Stimulated activated CD8-positive, alpha-beta memory T cell treated with anti-CD3 and anti-CD28 coated beads, Interleukin-4, amount 100 ng/mL, for 1 hour (primary cell): ENCODE data around the gene IL1RAP.

Experiments used
- DNase-seq, 2 donors: peaks; one replicate each; pipeline ENCODE4 v3.0.0-alpha.2; 2020; ENCODE audit warnings: low read depth in 2 of 2, low spot score in 1 of 2

IL1RAP gene

DNA sequence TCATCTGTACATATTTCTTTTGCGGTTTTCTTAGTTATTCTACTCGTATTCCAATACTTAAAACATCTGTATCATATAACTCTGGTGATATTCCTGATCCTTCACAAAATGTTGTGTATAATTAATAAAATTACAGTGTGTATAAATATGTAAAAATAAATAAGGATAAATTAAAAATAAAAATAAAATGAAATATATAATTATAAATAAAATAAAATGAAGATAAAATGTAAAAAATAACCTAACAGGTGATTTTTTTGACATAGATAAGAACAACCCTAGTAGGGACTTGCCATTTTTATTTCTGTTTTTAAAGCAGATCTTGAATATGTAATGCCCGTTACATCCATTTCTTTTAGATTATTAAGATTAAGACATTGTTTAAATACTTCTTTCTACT, 25.6 kb downstream of the IL1RAP start:
- DNase-seq, result no peak

DNA sequence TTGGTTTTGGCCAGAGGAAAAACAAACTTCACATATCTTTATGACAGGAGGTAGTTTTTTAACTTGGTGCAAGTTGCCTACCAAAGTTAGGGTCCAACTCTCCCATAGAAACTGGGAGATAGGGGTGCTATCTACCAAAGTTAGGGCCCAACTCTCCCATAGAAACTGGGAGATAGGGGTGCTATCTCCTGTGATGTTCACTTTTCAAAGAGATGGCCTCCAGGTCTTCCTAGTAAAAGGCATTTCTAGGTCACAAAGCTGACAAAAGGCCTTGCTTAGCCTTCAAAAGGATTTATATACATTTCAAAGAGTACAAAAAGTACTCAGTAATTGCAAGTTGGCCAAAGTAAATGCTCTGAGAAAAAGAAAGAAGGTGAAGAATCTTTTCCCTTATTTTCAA, 27.1 kb downstream of the IL1RAP start:
- no peak for DNase-seq

DNA sequence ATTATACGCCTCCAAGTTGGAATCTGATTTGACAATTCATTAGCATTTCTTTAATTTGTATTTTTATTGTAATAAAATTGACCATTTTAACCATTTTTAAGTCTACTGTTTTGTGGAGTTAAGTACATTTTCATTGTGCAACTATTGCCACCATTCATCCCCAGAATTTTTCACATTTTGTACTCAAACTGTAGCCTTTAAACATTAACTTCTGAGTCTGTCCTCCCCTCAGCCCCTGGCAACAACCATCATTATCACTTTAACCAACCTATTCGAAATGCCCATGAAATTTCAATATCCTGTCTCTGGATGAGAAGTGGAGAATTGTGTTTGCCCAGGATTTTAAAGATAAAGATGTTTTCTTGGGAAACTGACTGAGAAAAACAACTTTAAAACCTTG, 27.7 kb downstream of the IL1RAP start:
- DNase-seq, result no peak

DNA sequence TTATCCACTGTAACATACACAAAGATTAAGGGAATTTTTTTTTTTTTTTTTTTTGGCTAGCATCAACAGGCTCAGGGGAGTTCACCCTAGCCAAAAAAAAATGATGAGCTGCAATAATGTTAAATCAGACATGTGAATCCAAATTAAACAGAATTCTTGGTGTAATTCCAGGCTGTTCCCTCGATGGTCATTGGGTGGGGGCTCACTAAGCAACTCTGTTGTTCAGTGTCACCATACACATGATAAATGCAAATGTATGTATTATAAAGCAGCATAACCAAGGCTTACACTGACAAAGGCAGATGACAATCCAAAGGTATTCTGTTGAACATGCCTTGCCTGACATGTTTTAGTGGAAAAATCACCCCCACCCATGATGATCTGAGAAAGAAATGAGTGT, 29.0 kb downstream of the IL1RAP start:
- DNase-seq, result no peak

DNA sequence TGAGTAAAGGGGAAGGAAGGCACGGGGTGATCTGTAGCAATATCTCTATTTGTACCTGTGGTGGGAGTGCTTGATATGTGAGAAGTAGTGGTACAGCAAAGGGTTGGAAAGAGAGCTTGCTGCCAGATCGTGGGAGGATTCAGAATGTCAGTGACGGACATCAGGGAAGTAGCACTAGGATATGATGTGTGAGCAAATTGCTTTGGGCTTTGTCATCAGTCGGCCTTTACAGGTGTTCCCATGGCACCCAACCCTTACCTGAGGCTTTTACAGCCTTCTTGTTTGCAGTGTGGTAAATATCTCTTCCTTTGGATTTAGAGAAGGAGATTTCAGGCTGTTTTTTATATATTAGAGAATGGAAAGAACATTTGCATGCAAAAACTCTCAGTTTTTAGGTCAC, 29.8 kb downstream of the IL1RAP start:
- DNase-seq, result no peak

DNA sequence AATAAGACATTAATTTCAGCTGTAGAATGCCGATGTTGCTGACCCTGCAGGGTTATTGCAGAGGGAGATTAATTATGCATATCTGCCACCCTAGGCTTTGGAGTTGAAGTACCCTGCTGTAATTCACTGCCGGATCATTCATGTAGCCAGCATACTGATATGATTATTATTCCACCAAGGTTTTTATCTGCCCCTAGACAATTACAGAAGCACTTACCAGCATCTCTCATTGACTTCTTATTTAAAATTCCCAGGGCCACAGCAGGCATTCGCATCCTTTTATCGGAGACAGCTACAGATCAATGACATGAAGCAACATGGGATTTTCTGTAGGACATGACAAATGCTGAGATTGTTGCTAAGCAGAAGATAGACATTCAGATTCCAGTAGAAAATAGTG, 31.3 kb downstream of the IL1RAP start:
- DNase-seq, result no peak

DNA sequence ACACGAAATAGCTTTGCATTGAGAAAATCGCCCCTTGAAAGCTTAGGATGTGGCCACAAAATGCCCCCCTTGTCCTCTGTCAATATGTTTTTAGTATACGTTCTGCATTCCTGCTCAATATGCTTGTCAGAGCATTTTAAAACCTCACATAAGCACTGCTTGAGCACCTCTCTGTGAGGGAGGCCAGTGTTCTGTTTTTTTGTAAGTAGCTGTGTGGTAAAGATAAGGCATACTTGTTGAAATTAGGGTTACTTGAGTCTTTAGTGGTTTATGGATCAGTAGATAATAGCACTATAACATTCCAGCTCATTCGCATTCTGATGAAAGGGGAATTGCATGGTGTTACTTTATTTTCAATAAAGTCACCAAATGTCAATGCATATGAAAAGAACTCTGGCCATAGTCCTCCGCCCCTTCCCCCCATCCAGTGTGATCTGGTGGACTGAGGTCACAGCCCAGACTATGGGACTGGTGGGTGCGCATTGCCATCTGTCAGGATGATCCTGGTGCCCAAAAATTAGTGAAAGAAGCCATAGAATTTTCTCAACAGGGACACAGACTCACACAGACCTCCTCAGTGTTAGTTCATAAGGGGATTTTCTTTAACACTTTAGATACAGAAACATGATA, 33.1 kb downstream of the IL1RAP start:
- no peak for DNase-seq

DNA sequence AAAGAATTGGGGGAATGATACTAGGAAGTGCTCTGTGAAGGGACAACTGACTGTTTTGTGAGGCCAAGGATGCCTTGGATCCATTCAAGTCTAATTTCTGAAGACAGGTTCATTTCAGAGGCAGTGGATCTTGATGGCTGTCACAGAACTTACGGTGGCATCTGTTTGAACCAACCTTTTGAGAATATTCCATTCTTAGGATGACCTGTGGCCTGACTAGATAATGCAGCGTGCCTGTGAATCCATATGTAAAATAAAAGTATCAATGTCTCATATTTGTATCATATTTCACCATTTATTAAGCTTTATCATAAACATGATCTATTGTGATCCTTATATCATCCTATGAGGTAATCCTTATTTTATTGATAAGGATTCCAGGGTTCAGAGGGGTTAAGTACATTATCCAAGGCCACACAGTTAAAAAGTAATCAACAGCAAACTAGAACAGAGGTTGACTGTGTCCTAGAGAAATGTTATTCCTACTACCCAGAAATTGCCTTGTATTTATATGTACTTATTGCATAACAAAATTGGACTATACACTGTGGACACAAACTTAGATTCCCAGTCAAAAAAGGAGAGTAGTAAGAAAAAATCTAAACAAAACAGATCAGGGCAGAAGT, 34.3 kb downstream of the IL1RAP start:
- no peak for DNase-seq

DNA sequence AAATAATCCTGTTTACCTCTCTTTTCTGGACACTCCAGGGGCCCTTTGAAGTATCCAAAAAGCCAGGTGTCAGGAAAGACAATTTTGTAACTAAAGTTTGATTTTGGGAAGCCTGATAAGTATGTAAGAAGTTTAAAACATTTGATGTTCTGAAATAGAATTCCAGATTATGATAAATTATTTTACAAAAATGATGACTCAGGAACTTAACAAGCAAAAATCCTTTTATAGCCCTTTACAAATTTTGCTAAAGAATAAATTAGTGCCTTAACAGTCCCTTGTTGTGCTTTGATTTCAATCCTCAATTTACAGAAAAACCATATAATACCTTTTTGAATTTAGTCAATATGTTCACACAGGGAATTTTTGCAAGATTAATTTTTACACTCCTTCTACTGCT, 38.1 kb downstream of the IL1RAP start:
- DNase-seq, result no peak

DNA sequence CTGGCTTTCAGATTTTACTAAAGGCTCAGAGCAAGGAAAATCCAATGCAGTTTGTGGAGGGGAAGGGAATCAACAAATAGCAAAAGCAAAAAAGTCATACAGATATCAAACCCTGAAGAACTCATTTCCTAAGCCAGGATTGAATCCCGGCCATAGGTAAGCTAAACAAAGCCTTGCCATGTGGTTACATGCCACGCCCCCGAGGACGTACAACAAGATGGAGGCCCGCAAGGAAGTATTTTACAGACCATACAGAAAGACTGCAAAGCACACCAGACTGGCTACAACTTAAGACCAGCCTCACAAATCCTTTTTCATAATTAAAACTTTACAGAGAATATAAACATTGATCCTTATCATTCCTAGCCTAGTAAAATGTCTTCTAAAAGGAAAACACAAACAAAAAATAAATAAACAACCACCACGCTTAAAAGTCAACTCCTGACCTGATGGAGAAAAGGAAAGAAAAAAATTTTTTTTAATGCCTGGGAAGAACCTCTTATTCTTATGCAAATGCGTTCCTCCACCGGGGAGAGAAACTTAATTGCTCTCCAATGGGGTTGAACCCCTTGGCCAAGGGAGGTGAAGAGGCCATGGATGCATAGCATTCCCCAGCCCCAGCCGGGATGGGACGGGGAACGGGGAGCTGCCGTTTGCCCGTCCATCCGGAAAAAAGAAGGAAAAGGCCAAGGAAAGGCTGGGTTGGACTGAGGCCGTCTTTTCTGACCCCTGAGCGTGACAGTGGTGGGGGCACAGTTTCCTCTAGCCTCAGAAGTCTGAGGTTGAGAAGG, 39.3 kb downstream of the IL1RAP start:
- no peak for DNase-seq

DNA sequence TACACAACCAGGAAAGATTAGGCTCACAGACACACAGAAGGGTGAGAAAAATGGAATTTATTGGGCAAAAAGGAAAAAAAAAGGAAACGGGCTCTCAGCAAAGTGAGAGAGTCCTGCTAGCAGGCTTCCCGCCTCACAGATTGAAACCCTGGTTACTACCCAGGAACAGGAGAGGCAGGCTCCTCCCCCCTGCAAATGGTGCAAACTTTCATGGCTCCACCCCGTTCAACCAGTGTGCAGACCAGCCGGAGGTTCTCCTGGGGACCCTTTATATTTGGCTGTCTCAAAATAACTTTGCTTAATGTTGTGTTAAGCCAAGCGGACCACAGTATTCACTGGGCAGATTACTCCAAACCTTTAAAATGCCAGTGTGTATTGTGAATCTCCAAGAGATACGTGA, 40.3 kb downstream of the IL1RAP start:
- DNase-seq, result no peak

DNA sequence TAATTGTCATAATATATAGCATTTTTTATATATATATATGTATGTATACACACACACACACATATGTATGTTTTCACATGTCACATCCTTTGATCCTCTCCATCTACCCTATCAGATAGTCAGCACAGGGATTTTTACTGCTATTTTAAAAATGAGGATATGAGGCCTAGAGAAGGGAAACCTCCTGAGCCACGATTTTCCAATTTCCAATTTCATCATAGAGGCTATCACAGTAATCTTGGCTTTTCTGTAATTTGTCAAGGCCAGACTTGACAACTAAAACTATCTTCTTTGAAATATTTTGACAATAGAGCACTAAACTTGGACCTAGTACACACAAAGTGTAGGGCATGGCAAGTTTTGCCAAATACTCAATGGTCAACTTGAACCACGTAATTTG, 42.5 kb downstream of the IL1RAP start:
- no peak for DNase-seq

DNA sequence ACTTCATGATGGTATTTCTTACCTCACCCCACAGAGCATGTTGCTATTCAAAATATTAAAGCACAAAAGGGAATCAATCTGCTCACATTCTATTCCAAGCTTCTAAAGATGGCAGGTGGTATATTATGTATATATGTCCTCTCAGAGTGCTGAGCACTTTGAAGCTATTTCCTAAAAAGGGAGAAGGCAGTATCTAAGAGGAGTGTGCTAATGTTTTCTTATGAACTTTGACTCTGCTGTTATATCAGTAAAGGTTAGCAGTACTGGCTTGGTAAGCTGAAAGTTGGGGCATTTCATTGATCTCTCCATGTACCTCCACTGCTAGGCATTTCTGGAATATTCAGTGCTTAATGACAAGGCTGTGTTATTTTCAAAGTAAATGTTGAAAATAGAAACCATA, 43.4 kb downstream of the IL1RAP start:
- no peak for DNase-seq

DNA sequence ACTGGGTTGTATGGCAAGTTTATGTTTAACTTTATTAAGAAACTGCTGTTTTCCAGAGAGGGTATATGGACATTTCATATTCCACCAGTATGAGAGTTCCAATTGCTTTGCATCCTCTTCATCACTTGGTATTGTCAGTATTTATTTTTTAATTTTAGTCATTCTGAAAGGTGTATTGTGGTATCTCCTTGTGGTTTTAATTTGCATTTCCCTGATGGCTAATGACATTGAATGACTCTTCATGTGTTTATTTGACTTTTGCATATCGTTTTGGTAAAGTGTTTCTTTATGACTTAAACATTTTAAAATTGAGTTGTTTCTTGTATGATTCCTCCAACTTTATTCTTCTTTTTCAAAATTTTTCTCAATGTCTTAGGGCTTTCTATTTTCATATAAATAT, 44.4 kb downstream of the IL1RAP start:
- no peak for DNase-seq

DNA sequence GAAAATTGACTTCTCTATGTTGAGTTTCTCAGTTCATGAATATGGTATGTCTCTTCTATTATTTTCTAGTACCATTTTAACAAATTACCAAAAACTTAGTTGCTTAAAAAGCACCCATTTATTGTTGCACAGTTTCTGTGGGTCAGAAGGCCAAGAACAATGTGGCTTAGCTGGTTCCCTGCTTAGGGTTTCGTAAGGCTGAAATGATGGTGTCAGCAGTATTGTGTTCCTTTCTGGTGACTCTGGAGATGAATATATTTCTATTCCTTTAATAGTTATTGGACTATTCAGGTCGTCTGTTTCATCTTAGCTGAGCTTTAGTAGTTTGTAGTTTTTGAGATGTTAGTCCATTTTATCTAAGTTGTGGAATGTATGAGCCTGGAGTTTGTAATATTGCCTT, 44.9 kb downstream of the IL1RAP start:
- DNase-seq, result no peak

DNA sequence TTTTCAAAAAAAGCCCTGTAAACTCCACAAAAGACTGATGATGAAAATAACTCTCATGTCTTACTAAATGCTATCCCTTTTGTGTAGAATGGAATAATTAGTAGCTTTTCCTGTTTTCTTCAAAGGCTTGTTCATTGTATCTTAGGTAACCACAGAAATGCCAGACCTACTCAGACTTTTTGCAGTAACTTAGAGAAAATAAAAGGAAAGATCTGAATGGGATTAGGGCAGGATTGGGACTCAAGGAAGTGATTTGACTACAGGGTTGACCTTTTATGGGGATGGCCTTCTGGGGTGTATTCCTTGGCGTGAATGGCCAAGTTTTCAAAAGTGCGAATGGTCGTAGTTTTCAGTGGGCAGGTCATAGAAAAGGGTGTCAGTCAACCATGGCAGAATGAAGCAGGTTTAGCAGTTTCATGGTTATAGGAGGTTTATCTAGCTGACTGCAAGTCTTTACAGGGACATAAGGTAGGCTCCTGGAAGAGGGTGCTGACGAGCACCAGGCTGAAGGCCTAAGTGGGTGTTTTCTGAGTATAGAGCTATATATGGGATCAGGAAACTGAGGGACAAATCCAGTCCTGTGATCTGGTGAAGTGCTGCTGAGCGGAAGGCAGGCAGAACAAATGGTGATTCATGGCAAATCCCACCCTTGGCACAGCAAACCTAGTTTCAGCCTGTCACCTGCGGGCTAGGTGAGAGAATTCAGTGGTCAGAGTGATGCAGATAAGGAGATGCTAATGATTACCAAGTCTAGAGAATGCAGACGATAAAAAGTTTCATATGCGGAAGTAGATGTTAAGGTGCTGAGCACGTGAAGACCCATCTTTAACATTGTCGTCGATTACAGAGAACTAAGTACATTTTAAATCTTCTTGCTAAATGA, 46.4 kb downstream of the IL1RAP start:
- DNase-seq, result no peak

DNA sequence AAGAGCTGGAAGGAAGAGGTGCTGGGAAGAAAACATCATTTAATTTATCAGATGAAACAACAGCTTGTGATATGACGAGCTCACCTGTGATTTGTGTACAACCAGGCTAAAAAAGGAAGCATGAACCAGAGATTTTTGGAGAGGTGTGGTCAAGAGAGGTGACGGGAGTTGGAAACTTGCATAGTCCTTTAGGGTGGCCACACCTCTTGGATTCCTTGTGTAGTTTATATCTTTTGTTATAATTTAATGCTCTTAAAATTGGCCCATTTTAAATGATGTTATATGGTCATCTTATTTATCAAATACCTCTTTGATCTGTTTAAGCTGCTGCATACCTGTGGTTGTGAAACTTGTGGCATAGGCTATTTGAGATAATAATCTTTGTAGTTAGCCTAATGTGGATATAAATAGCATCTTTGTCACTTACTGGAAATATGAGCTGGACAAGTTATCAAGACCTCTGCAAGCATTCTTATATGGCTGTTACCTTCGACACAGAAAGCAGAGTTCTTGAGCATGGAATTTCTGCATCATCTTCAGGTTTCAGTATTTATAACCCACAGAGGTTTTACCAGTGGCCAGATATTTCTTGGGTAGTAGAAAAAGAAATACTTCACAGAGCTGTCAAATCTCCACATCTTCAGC, 49.1 kb downstream of the IL1RAP start:
- no peak for DNase-seq

DNA sequence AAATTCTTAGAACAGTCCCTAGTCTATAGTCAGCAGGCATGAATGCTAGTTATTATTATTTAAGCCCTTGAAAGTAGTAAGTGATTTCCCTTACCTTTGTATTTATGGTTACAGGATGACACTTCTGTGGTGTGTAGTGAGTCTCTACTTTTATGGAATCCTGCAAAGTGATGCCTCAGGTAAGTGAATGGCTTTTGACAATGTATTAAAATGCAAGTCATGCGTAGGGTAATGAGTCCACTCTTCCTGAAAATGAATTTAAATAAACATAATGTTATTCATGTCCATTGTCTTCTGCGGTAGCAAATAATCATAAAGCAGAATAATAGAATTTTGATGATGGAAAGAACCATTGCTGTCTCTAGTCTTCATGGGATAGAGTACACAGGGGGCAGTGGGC, 50.3 kb downstream of the IL1RAP start:
- no peak for DNase-seq

DNA sequence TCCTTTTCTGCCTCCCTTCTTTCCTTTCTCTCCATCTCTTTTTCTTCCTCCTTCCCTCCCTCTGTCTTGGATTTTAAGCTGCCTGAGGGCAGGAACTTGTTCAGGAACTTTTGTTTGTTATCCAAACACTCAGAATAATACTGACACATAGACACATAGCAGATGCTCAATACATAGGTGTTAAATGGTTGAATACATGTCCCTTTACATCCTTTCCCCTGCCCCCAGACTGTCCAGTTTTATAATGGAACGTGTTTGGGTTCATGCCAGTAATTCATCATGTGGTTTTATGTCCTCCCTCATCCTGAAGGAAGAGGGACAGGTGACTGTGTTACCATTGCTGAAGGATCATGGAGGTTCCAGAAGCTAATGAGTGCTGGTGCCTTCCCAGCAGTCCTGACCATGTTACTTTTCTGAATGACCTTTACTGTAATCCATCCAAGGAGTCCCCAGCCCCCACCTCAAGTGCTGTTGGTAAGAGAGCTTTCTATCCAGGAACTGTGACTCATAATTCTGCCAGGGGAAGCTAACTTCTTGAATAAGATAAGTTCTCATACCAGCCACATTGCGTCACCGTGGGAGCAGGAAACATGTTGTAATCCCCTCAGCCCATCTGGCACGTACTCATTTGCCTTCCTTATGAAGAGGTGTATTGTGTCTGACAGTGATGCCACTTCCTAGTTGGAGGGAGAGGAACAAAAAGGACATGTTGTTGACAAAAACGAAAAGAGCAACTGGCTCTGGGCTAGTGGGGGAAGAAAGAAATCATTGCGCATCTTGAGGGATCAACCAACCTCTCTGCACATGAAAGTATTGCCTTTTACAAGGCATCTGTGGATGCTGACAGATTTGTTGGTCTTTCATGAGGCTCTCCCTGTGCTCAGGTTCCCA, 52.4 kb downstream of the IL1RAP start:
- DNase-seq, result no peak

DNA sequence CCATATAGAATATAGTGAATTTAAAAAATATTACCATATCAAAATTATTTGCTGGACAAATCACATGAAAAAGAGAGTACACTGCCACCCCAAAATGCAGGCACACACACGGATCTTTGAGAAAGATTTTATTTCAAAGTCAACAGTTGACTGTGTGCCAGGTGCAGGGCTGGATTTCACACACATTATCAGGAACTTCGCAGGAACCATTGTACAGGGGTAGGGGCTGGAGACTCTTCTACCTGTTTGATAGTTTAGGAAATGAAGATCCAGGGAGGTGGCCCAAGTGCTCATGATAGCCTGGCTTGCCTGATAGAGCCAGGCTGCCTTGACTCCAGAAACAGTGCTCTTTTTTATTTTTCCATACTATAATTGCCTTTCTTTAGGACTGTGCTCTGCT, 54.2 kb downstream of the IL1RAP start:
- DNase-seq, result no peak
